ENCODE results near the gene SYNDIG1. TPM values are rescaled to one million over a fixed set of nuclear protein-coding genes. Genes with fewer than 3 reads are reported as not detected.

Gene SYNDIG1
- total and polyA plus RNA-seq, 2 of the 4 experiments (the other 2 are of a cell fraction) = not detected

DNA sequence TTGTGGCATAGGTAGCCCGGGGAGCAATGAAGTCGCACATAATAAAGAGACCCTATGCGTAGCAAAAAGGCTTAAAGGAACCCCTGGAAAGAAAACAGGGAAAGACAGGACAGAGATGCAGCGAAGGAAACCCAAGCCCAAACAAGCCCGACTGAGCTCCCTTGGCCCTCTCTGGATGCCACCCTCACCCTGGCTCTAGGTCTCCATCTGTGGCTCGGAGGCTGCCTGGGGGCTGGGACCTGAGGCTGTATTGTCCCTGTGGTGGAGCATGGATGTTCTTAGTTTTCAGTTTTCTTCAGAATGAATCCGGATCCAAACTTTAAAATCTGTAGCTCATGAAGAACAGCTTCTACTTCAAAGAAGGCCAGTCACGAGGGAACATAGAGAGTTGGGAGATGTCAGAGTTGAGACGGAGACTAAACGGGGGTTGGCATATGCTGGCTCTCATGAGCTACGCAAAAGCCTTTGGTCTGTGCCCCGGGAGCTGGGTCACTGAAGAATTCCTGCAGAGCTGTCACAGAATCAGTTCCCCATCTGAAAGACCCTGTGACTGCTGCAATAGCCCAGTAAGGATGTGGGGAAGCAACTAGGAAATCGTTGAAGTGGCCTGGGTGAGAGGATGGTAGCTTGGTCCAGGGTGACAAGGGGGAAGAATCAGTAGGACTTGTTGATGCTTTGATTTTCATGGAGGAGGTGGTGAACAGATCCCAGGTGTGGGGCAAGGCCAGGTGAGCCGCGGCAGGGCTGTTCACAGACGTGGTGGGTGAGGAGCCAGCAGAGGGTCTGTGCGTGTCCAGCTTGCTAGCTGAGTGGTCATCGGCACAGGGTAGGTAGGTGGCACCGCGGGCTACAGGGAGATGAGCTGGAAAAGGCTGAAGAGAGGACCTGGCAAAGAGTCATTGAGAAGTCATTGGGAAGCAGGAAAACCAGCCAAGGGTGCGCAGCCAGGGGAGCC, 35.2 kb downstream of the SYNDIG1 start:
- Histone ChIP-seq H3K4ac (ENCODE audit: low read depth, low read length) (no peak overlapping the region), H2AK5ac (ENCODE audit: low read depth, low read length) (no peak overlapping the region), H2BK20ac (ENCODE audit: low read depth, low read length) (no peak overlapping the region), H4K5ac (ENCODE audit: low read depth, low read length) (no peak overlapping the region), H4K20me1 (ENCODE audit: insufficient read depth, low read length) (no peaks in the 10 kb centered on the region), H3K9ac (ENCODE audit: low read depth, low read length) (no peak overlapping the region), H2BK120ac (ENCODE audit: low read depth, low read length) (no peak overlapping the region), H3K56ac (ENCODE audit: extremely low read depth, insufficient read depth, low read length) (no peak overlapping the region), H3K4me3 (ENCODE audit: insufficient read depth, low read depth, low read length) (no peak overlapping the region), H3K4me1 (ENCODE audit: control insufficient read depth, insufficient read depth, low read length) (no peaks in the 10 kb centered on the region), H3K27me3 (ENCODE audit: control insufficient read depth, insufficient read depth, low read length) (no peaks in the 10 kb centered on the region), H2AK9ac (replicated peaks; ENCODE audit: low read depth, low read length, poor library complexity) (no peak overlapping the region), H3K9me3 (ENCODE audit: control insufficient read depth, insufficient read depth, low read length) (no peaks in the 10 kb centered on the region), H3K14ac (replicated peaks; ENCODE audit: low read depth, low read length) (no peak overlapping the region), H3K4me2 (ENCODE audit: low read depth, low read length) (no peak overlapping the region), H4K8ac (ENCODE audit: low read depth in 2 of 2, low read length in 2 of 2) (no peak overlapping the region), H3K23ac (ENCODE audit: low read depth, low read length) (no peak overlapping the region), H3K18ac (ENCODE audit: low read depth, low read length) (no peak overlapping the region), H2BK15ac (ENCODE audit: low read depth, low read length) (no peak overlapping the region), H2BK5ac (ENCODE audit: low read depth, low read length, poor library complexity, severe bottlenecking) (no peak overlapping the region), H3K9me1 (ENCODE audit: insufficient read depth, low read length) (no peaks in the 10 kb centered on the region), H3K79me1 (ENCODE audit: low read depth in 1 of 2, low read length in 2 of 2) (no peaks in the 10 kb centered on the region), H3K36me3 (ENCODE audit: control insufficient read depth, insufficient read depth, low read length) (no peaks in the 10 kb centered on the region), H3K27ac (ENCODE audit: insufficient read depth, low read length) (no peak overlapping the region), H2AFZ (replicated peaks; ENCODE audit: low read length, poor library complexity) (no peak overlapping the region), H4K91ac (ENCODE audit: insufficient read depth, low read depth, low read length) (no peak overlapping the region)
- in situ Hi-C loops (cut with MboI; ENCODE audit: low sequenced_read_pairs) = no loop called here
- intact Hi-C loops (cut with micrococcal nuclease) = no loop called here
- dilution Hi-C loops (cut with HindIII; ENCODE audit: low sequenced_read_pairs, unreplicated experiment) = no loop called here
- TF ChIP-seq, protein P1, sequence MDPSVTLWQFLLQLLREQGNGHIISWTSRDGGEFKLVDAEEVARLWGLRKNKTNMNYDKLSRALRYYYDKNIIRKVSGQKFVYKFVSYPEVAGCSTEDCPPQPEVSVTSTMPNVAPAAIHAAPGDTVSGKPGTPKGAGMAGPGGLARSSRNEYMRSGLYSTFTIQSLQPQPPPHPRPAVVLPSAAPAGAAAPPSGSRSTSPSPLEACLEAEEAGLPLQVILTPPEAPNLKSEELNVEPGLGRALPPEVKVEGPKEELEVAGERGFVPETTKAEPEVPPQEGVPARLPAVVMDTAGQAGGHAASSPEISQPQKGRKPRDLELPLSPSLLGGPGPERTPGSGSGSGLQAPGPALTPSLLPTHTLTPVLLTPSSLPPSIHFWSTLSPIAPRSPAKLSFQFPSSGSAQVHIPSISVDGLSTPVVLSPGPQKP (IDR thresholded peaks at IDR 0.05; ENCODE audit: borderline replicate concordance, low read depth, low read length) = no peak
- ATAC-seq (ENCODE audit: low read depth) (no peak), DNase-seq (no peak)
- 93% methylated on average over 6 of the region's 21 CpGs; no CpG with 5 or more reads in 1 of the 2 experiments for WGBS, 2 experiments (ENCODE audit: extremely low coverage in 2 of 2, insufficient read length in 1 of 2)
- POLR2A ChIA-PET (ENCODE audit: unreplicated experiment) = no interaction called here
- BruUV-seq (replicated peaks) = no TSS peak
- CTCF ChIA-PET = no interaction called here

Measured in IMR-90 (cell line).